GM12873 (cell line): ENCODE results near the gene PDE11A.

Source experiments
- CTCF ChIP-seq: IDR thresholded peaks from 2 replicates; pipeline ENCODE4 v1.5.1; 2012; ENCODE audit warnings: low read depth, mild to moderate bottlenecking, moderate library complexity, low read length, control low read depth; ENCODE audit not compliant: insufficient read depth; ENCODE audit errors: missing control alignments

Gene PDE11A

GRCh38 chr2:177660742-177661141 lies 411.8 kb downstream of the PDE11A start:
- no peak for TF ChIP-seq CTCF

- TF ChIP-seq CTCF = no peak
Measured at GRCh38 chr2:177658309-177658708, 414.3 kb downstream of the PDE11A start.

GRCh38 chr2:177651833-177652232 lies 420.7 kb downstream of the PDE11A start:
- TF ChIP-seq CTCF = no peak

- no peak for TF ChIP-seq CTCF
Measured at GRCh38 chr2:177649568-177650518, 422.7 kb downstream of the PDE11A start.

GRCh38 chr2:177646791-177647190 lies 425.8 kb downstream of the PDE11A start:
- TF ChIP-seq CTCF = no peak

- no peak for TF ChIP-seq CTCF
Measured at GRCh38 chr2:177646241-177646640, 426.3 kb downstream of the PDE11A start.

- TF ChIP-seq CTCF = no peak
Measured at GRCh38 chr2:177641331-177641730, 431.2 kb downstream of the PDE11A start.
